Measurements from ENCODE around the gene RNASEH2A. TPM values are rescaled to one million over a fixed set of nuclear protein-coding genes. Genes with fewer than 3 reads are reported as not detected.

Gene RNASEH2A
- total RNA-seq, 2 experiments from 2014 or later = 1.5 to 2.7 TPM

- H3K9me3 Mint-ChIP-seq = no peaks in the 10 kb centered on the region
- H3K27ac Mint-ChIP-seq = peak overlapping the region; percentile 99
- H3K27me3 ChIP-seq (ENCODE audit: control insufficient read depth in 1 of 2, insufficient read depth in 2 of 2, low read length in 2 of 2) = no peaks in the 10 kb centered on the region
- ChIA-PET POLR2A (interaction anchor here (0.8 to 8.3 kb wide), 18 partner anchors 8 to 1727 kb away, joined by 3 to 348 read pairs (median 14); partner anchors contain the start of genes GCDH, GET3, HOOK2 and PRDX2), CTCF (interaction anchor here (1.1 to 9.4 kb wide), 4 partner anchors 11 to 33 kb away, joined by 5 to 178 read pairs (median 22); partner anchors contain the start of gene HOOK2)
- peaks cover 13% of the 10 kb centered on the region for H3K27me3 Mint-ChIP-seq
- intact Hi-C loops (cut with DNase I, micrococcal nuclease) = loop anchor here (1.0 to 5.0 kb wide), 2 partner anchors 11 to 126 kb away; partner anchors contain the start of genes MAN2B1 (in 1 of the 2) and WDR83 (in 1 of the 2)
- TF ChIP-seq CTCF (IDR thresholded peaks at IDR 0.05) = no peak
- H3K36me3 Mint-ChIP-seq (ENCODE audit: low read depth) = peaks cover 47% of the 10 kb centered on the region
- no peaks in the 10 kb centered on the region for H3K9me3 ChIP-seq (ENCODE audit: control insufficient read depth in 1 of 2, insufficient read depth in 1 of 2, low read length in 2 of 2)
- H3K4me1 ChIP-seq (ENCODE audit: insufficient read depth, low read length) = peaks cover 59% of the 10 kb centered on the region
- H3K27ac ChIP-seq (ENCODE audit: low read depth in 1 of 2, low read length in 2 of 2) = peak overlapping the region; percentile 99 to 100
- ATAC-seq (ENCODE audit: poor library complexity) (peak; percentile 48), DNase-seq (peak; percentile 87 to 98 (median 93))
- peaks cover 11% of the 10 kb centered on the region for H3K36me3 ChIP-seq (ENCODE audit: insufficient read depth, low read length)
- peak overlapping the region; percentile 97 for H3K4me3 Mint-ChIP-seq
- peak overlapping the region; percentile 98 for H3K4me3 ChIP-seq (ENCODE audit: low read length)
- peaks cover 49% of the 10 kb centered on the region for H3K4me1 Mint-ChIP-seq (ENCODE audit: low read depth)
These were observed 12.8 kb upstream of the RNASEH2A start for GRCh38 chr19:12793290-12794195.

GRCh38 chr19:12794196-12794941, 12.0 kb upstream of the RNASEH2A start:
- H3K4me3 ChIP-seq (ENCODE audit: low read length) = peak overlapping the region; percentile 98
- TF ChIP-seq CTCF (IDR thresholded peaks at IDR 0.05) = no peak
- H3K27ac ChIP-seq (ENCODE audit: low read depth in 1 of 2, low read length in 2 of 2) = peak overlapping the region; percentile 99 to 100
- H3K9me3 Mint-ChIP-seq = no peaks in the 10 kb centered on the region
- no peak for ATAC-seq (ENCODE audit: poor library complexity)
- peaks cover 47% of the 10 kb centered on the region for H3K36me3 Mint-ChIP-seq (ENCODE audit: low read depth)
- H3K9me3 ChIP-seq (ENCODE audit: control insufficient read depth in 1 of 2, insufficient read depth in 1 of 2, low read length in 2 of 2) = no peaks in the 10 kb centered on the region
- peaks cover 41% of the 10 kb centered on the region for H3K4me1 Mint-ChIP-seq (ENCODE audit: low read depth)
- POLR2A ChIA-PET = interaction anchor here (0.9 to 8.3 kb wide), 8 partner anchors 12 to 154 kb away, joined by 3 to 348 read pairs (median 28); partner anchors contain the start of genes HOOK2, RNASEH2A, TNPO2 and TRIR
- peaks cover 13% of the 10 kb centered on the region for H3K27me3 Mint-ChIP-seq
- CTCF ChIA-PET = interaction anchor here (1.1 to 9.4 kb wide), 5 partner anchors 17 to 78 kb away, joined by 5 to 178 read pairs (median 14); partner anchors contain the start of gene HOOK2
- no peaks in the 10 kb centered on the region for H3K27me3 ChIP-seq (ENCODE audit: control insufficient read depth in 1 of 2, insufficient read depth in 2 of 2, low read length in 2 of 2)
- H3K4me3 Mint-ChIP-seq = peak overlapping the region; percentile 86
- intact Hi-C loops (cut with DNase I, micrococcal nuclease) = loop anchor here in 1 of 2 experiments (5.0 kb wide), 1 partner anchor 127 kb away; the partner anchor contains the start of genes MAN2B1 and WDR83
- H3K4me1 ChIP-seq (ENCODE audit: insufficient read depth, low read length) = peaks cover 50% of the 10 kb centered on the region
- peaks cover 18% of the 10 kb centered on the region for H3K36me3 ChIP-seq (ENCODE audit: insufficient read depth, low read length)
- DNase-seq = peak in 2 of 14 experiments; percentile 21 to 68
- H3K27ac Mint-ChIP-seq = peak overlapping the region; percentile 99

- Mint-ChIP-seq H3K9me3 (no peaks in the 10 kb centered on the region), H3K4me3 (peak overlapping the region; percentile 86), H3K4me1 (ENCODE audit: low read depth) (peaks cover 39% of the 10 kb centered on the region), H3K36me3 (ENCODE audit: low read depth) (peaks cover 47% of the 10 kb centered on the region), H3K27ac (peak overlapping the region; percentile 99), H3K27me3 (peaks cover 13% of the 10 kb centered on the region)
- H3K27me3 ChIP-seq (ENCODE audit: control insufficient read depth in 1 of 2, insufficient read depth in 2 of 2, low read length in 2 of 2) = no peaks in the 10 kb centered on the region
- ATAC-seq (ENCODE audit: poor library complexity) (no peak), DNase-seq (peak in 1 of 14 experiments; percentile 48)
- H3K4me3 ChIP-seq (ENCODE audit: low read length) = no peak overlapping the region
- H3K36me3 ChIP-seq (ENCODE audit: insufficient read depth, low read length) = peaks cover 24% of the 10 kb centered on the region
- no peak for TF ChIP-seq CTCF (IDR thresholded peaks at IDR 0.05)
- H3K27ac ChIP-seq (ENCODE audit: low read depth in 1 of 2, low read length in 2 of 2) = peak overlapping the region in 1 of 2 donors; percentile 99
- no peaks in the 10 kb centered on the region for H3K9me3 ChIP-seq (ENCODE audit: control insufficient read depth in 1 of 2, insufficient read depth in 1 of 2, low read length in 2 of 2)
- intact Hi-C loops (cut with DNase I, micrococcal nuclease) = loop anchor here (5.0 kb wide), 2 partner anchors 118 to 128 kb away; partner anchors contain the start of genes MAN2B1 (in 1 of the 2) and WDR83 (in 1 of the 2)
- peaks cover 50% of the 10 kb centered on the region for H3K4me1 ChIP-seq (ENCODE audit: insufficient read depth, low read length)
- ChIA-PET CTCF (interaction anchor here (1.9 to 9.4 kb wide), 7 partner anchors 11 to 78 kb away, joined by 7 to 178 read pairs (median 14); partner anchors contain the start of genes HOOK2 and RNASEH2A), POLR2A (interaction anchor here (1.1 to 8.3 kb wide), 5 partner anchors 13 to 72 kb away, joined by 3 to 348 read pairs (median 39); partner anchors contain the start of genes HOOK2 and TNPO2)
These were observed 11.4 kb upstream of the RNASEH2A start for GRCh38 chr19:12794971-12795381.

Data from CD4-positive, alpha-beta T cell (primary cell).